DMS53 (cell line): Measurements from ENCODE around the gene PTPRE.

Experiments
- DNase-seq: peaks from one replicate; lab custom pipeline; 2025; lab: John Stamatoyannopoulos, UW

Gene PTPRE

GRCh38 chr10:128000471-128001362 lies 93.8 kb downstream of the PTPRE start:
- no peak for DNase-seq

DNA sequence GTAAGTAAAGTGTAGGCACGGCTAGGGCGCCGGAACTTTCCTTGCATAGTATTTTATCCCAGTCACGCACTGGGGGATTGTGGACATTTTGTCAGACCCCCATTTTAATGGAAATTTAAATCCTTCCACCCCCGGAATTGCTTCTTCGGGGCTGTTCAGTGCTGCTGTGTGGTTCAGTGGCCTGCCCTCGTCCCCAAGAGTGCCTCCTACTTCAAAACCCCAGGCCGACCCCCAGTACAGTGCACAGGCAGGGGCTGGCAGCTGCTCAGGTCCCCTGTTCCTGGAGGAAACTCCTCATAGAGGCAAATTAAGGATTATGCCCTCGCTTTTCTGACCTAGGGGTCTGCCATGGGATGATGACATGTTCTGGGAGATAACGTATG lies 94.5 kb downstream of the PTPRE start:
- DNase-seq, result no peak

DNA sequence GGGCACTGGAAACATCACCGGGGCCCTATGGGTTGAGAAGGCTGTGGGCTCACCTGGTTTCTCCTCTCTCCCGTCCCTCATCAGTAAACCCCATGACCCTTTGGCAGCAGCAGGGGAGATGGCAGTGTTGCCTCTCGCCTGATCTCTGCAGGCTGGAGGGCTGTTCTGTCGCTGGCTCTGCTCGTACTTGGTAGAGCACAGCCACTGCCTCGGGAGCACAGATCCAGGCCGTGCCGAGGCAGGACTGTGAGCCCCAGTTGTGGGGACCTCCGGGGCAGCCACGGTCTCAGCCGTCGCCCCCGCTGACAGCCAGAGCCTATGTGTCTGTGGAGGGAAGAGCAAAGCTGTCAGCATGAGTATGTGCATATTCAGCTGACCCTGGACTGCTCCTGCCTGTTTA lies 94.9 kb downstream of the PTPRE start:
- no peak for DNase-seq

DNA sequence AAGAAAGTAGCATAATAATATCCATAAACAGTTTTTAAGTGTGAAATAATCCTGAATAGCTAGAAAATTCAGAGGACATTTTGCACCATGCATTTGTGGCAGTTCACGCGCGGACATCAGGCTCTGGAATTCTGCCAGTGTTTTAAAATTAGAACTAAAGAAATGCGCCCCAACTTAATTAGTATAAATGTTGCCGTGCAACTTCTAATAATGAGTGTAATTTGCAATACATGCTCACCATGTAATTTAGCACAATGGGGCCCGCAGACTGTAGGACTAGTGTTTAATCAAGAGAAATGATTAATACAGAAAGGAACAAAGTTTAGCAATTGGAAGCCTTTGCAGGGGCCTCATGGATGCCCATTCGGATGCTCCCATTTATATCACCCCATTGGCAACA lies 96.6 kb downstream of the PTPRE start:
- no peak for DNase-seq

GRCh38 chr10:128005858-128006257 lies 99.0 kb downstream of the PTPRE start:
- DNase-seq, result no peak

- peak; percentile 25 for DNase-seq
Measured at GRCh38 chr10:128007056-128007455, 100.2 kb downstream of the PTPRE start.

DNA sequence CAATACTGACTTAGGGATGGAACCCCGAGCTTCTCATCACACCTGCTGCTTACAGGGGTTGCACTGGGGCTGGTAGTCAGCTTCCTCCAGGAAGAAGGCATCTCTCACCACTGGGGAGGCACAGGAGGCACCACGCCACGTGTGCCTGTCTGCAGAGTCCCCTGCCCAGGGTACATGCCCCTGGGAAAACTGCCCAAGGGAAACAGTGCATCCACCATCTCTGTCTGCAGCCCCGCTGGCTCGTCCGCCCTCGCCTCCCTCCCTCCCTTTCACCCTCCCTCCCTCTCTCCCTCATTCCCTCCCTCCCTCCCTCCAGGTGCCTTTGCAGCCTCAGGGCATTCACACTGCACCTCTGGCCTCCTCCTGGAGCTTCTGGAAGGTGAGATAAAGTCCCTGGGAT lies 101.1 kb downstream of the PTPRE start:
- no peak for DNase-seq

DNA sequence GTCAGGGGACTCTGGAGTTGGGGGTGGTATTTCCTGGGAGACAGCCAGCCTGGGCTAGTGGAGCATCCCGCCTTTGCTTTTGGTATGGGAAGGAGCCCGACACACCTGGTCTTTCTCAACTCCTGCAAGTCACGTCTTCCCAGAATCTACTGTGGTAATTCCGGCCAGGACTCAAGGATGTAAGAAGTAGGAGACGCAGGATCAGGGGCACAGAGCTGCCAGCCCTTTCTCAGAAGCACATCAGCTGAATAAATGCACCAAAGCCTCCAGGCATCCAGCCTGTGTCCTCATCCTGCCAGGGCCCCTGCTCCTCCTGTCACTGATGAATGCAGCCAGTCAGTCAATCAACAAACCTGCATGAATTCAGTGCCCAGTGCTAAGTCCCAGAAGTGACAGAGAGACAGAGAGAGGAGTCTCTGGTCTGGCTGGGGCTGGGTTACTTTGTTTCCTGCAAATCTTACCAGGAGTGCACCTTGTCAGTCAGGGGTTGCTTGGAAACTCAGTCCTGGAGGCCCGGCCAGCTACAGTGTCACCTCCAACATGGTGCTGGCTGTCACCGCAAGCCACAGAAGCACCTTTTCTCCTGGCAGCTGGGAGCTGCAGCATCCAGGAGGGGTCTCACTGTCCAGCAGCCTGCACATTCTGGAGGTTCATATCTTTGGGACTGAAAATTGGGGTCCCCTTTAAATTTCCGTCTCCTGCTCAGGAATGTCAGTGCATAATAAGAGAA lies 101.8 kb downstream of the PTPRE start:
- no peak for DNase-seq

DNA sequence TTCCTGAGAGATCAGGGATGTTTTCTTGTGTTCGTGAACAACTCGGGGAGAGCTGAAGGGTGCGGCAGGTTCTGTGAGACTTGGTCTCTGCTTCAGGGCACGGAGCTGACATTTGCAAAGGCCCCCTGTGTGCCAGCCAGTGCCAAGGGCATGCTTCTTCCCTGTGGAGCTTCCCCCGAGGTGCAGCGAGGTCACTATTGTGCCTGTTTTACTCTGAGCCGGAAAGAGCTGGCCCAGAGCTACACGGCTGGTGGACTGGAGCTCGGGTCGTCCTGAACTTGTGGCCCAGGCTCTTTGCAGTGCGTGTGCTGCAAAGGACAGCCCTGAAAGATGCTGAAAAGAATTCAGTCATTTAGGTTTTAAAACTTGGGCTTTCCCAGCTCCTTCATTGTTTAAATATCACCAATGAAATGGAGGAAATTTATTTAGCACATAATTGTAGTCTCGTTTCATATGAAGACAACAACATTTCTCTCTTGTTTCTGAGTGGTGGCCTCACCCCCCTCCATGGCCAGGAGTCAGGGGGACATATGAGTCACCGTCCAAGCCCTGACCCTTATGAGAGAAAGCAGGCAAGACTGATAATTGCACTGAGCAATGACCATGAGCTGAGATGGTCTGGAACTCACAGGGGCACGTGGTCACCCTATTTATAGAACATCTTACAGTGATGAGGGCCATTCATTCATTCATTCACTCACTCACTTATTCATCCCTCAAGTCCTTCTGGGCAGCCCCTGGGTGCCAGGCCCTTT lies 102.6 kb downstream of the PTPRE start:
- no peak for DNase-seq

- peak; percentile 66 for DNase-seq
Measured at GRCh38 chr10:128011059-128011979, 104.4 kb downstream of the PTPRE start.

- no peak for DNase-seq
Measured at GRCh38 chr10:128013626-128014025, 106.7 kb downstream of the PTPRE start.

- DNase-seq, result no peak
Measured at GRCh38 chr10:128014236-128014635, 107.3 kb downstream of the PTPRE start.

GRCh38 chr10:128016423-128017060 lies 109.6 kb downstream of the PTPRE start:
- DNase-seq, result no peak

GRCh38 chr10:128017822-128018221 lies 110.9 kb downstream of the PTPRE start:
- DNase-seq, result no peak

- no peak for DNase-seq
Measured at GRCh38 chr10:128018236-128018635, 111.3 kb downstream of the PTPRE start.

DNA sequence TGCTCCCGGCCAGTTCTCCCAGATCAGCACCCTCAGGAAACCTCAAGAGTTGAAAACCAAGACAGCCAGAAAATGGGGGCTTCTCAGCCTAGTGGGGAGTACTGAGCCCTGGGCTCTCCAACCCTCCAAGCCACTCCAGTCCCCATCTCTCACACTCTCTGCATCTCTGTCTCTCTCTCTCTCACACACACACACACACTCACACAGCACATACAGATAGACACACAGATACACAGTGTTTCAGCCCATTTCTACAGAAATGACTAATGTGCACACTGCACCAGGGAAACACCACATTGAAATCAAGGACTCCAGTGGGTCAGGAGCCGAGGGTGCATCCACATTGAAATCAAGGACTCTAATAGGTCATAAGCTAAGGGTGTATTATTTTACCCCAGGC lies 111.8 kb downstream of the PTPRE start:
- DNase-seq, result no peak

GRCh38 chr10:128022261-128023196 lies 115.6 kb downstream of the PTPRE start:
- no peak for DNase-seq

DNA sequence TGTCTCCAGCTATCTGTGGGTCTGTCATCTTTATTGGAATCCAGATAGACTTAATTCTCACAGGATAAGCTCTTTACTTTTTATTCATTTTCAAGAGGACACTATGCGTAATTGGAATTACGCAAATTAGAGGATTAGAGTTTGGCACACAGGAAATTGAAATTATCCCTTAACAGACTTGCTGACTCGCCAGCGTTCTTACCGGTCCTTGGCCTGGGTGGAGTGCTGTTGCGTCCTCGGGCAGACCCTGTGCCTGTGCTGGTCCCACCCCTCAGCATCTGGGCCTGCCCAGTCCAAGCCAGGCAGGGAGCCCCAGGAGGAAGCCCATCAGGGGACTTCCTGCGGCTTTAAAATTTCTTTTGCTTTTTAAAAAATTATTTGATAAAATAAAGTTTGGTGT lies 117.5 kb downstream of the PTPRE start:
- DNase-seq, result no peak

- DNase-seq, result no peak
Measured at GRCh38 chr10:128025437-128025836, 118.5 kb downstream of the PTPRE start.

DNA sequence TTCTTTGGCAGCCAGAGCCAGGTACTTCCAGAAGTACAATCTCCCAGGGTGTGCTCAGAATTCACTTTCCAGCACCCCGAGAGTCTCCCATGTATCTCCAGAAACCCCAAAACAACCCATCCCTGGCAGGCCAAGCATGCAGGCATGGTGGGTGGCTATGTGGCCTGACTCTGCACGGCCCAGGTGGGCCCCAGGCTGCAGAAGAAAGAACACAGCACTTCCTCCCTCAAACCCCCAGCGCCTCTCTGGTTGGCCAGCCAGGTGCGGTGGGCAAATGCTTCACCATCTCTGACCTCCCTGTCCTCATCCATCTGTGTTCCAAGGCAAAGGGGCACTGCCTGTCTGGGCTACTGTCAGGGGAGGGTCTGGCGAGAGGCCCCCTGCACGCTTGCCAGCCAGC lies 119.0 kb downstream of the PTPRE start:
- DNase-seq, result no peak
